Measurements from ENCODE around the gene PLEKHM1.

PLEKHM1 gene

GRCh38 chr17:45440161-45440778 is 50.3 kb downstream of the PLEKHM1 start:
- DNase-seq: no peak

GRCh38 chr17:45438931-45439610 is 51.5 kb downstream of the PLEKHM1 start:
- DNase-seq: no peak

- DNase-seq: no peak
These were observed 52.8 kb downstream of the PLEKHM1 start for GRCh38 chr17:45437465-45438283.

GRCh38 chr17:45436625-45437464 is 53.7 kb downstream of the PLEKHM1 start:
- no peak for DNase-seq

GRCh38 chr17:45436161-45436560 is 54.4 kb downstream of the PLEKHM1 start:
- no peak for DNase-seq

- no peak for DNase-seq
These were observed 55.0 kb downstream of the PLEKHM1 start for GRCh38 chr17:45435481-45435880.

GRCh38 chr17:45433159-45433535 is 57.4 kb downstream of the PLEKHM1 start:
- DNase-seq: no peak

- no peak for DNase-seq
These were observed 57.9 kb downstream of the PLEKHM1 start, which contains the start of gene ARHGAP27 for GRCh38 chr17:45432405-45433158. ARHGAP27 (minus strand) TSS chr17:45432870; CDS start chr17:45430279, 2,591 bp downstream.

- peak; percentile 36 for DNase-seq
These were observed 58.8 kb downstream of the PLEKHM1 start for GRCh38 chr17:45431531-45432404.

- no peak for DNase-seq
These were observed 59.6 kb downstream of the PLEKHM1 start for GRCh38 chr17:45430738-45431530.

GRCh38 chr17:45430006-45430737 is 60.3 kb downstream of the PLEKHM1 start:
- DNase-seq: no peak

GRCh38 chr17:45429339-45430005 is 61.0 kb downstream of the PLEKHM1 start:
- no peak for DNase-seq

- DNase-seq: no peak
These were observed 61.6 kb downstream of the PLEKHM1 start for GRCh38 chr17:45428931-45429338.

- DNase-seq: peak; percentile 72
These were observed 62.4 kb downstream of the PLEKHM1 start for GRCh38 chr17:45428050-45428617.

GRCh38 chr17:45427181-45427835 is 63.2 kb downstream of the PLEKHM1 start:
- DNase-seq: no peak

- no peak for DNase-seq
These were observed 64.0 kb downstream of the PLEKHM1 start for GRCh38 chr17:45426561-45426960.

GRCh38 chr17:45425984-45426413 is 64.5 kb downstream of the PLEKHM1 start:
- DNase-seq: no peak
